ENCODE measurements around the gene RUVBL2.
"Not testable (repeated sequence)": the region's sequence is repeated elsewhere in the genome, so short reads cannot be mapped to it uniquely, and the experiment has no call there.

DNA sequence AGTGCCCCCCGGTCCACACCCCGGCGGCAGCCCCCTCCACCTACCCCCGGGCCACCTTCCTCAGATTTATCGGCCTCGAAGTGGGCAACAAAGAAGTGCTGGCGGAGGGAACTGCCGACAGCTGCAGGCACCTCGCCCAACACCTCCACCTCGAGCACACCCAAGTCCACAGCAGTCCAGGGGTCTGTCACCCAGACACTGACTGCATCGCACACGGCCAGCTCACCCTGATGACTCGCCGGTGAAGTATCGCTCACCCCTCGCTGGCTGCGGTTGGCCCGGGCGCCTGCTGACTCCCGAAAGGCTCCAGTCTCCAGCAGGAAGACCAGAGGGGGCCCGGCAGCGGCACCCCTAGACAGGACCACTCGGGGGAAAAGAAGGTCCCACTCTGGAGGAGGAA, 31.9 kb downstream of the RUVBL2 start:
- TF ChIP-seq, protein P1, sequence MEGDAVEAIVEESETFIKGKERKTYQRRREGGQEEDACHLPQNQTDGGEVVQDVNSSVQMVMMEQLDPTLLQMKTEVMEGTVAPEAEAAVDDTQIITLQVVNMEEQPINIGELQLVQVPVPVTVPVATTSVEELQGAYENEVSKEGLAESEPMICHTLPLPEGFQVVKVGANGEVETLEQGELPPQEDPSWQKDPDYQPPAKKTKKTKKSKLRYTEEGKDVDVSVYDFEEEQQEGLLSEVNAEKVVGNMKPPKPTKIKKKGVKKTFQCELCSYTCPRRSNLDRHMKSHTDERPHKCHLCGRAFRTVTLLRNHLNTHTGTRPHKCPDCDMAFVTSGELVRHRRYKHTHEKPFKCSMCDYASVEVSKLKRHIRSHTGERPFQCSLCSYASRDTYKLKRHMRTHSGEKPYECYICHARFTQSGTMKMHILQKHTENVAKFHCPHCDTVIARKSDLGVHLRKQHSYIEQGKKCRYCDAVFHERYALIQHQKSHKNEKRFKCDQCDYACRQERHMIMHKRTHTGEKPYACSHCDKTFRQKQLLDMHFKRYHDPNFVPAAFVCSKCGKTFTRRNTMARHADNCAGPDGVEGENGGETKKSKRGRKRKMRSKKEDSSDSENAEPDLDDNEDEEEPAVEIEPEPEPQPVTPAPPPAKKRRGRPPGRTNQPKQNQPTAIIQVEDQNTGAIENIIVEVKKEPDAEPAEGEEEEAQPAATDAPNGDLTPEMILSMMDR (conservative IDR thresholded peaks at IDR 0.05; ENCODE audit: low read depth, low read length): not testable (repeated sequence)
- TF ChIP-seq EZH2 (IDR thresholded peaks at IDR 0.05; ENCODE audit: borderline replicate concordance, low read depth, low read length, poor library complexity, severe bottlenecking): not testable (repeated sequence)
